Measurements from ENCODE around the gene DNMT1.
"Not testable (repeated sequence)": the region's sequence is repeated elsewhere in the genome, so short reads cannot be mapped to it uniquely, and the experiment has no call there.

The DNMT1 gene

DNA sequence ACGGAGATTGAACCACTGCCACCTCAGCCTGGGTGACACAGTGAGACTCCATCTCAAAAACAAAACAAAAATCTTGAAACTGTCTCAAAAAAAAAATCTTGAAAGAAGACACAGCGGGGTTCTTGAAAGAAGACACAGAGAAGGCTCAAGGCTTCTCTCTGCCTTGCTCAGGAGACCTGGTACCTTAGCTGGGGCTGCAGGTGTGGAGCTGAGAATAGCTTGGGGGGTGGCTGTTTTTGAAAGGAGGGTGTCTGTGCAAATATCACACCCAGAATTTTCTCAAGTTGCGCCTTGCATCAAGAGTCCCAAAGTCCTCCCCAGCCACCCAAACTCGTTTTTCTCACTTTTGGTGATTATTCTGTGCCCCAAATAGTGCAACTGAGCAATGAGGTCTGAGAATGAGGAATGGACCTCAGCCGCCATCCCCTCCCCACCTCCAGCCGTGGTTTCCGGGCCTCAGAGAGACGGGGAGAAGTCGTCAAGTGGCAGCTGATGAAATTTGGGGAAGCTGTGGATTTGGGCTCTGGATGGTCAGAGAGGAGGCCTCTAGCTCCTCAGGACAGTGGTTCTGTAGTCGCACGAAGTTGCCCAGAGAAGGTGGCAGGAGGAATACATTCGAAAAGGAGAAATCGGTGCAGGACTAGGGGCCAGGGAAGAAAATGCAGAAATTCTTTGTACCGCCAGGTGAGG is 27.6 kb upstream of the DNMT1 start:
- no peak for DNase-seq (ENCODE audit: extremely low read depth in 1 of 2, low read depth in 1 of 2)

DNA sequence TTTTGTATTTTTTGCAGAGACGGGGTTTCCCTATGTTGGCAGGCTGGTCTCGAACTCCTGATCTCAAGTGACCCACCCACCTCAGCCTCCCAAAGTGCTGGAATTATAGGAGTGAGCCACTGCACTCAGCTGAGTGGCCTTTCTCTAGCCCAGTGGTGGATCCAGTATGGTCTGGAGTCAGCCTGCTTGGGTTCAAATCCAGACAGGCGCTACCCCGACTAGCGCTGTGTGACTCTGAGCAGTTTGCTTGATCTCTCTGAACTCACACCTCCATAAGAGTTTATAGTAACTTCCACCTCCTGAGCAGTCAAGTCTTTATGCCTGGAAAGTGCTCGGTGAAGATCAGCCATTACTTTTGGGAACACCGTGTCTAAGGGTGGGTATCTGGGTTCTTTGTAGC is 25.9 kb upstream of the DNMT1 start:
- DNase-seq (ENCODE audit: extremely low read depth in 1 of 2, low read depth in 1 of 2), result no peak

DNA sequence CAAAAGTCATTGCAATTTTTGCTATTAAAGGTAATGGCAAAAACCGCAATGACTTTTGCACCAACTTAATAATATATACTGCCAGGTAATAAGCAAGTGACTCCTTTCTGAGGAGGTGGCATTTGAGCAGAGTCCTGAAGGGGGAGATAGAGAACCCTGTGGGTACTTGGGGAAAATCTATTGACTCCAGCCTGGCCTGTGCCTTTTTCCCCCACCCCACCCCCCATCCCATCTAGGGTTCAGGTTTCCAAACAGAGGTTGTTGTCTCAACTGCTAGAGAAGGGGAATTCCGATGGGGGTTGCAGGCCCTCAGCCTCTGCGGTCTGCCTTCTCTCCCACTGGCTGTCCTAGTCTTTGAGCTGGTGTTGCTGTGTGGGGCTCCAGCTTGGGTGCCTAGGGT is 24.9 kb upstream of the DNMT1 start:
- no peak for DNase-seq (ENCODE audit: extremely low read depth in 1 of 2, low read depth in 1 of 2)

DNA sequence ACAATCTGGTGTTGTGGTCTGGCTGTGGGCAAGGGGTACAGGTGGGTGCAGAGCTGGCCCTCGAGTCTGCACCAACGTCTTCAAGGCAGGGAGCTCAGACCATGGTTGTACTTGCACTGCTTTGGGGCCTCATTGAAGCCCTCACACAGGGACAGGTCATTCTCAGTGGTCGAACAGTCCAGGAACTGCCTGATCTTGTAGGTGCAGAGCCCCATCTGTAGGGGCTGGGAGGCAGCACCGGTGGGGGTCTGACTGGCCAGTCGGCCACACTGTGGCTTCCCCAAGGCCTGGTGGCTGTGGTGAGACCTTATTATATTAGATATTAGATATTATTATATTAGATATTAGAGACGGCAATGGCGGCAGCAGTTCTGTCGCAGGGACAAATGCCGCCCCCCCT is 22.3 kb upstream of the DNMT1 start:
- DNase-seq (ENCODE audit: extremely low read depth in 1 of 2, low read depth in 1 of 2), result no peak

DNA sequence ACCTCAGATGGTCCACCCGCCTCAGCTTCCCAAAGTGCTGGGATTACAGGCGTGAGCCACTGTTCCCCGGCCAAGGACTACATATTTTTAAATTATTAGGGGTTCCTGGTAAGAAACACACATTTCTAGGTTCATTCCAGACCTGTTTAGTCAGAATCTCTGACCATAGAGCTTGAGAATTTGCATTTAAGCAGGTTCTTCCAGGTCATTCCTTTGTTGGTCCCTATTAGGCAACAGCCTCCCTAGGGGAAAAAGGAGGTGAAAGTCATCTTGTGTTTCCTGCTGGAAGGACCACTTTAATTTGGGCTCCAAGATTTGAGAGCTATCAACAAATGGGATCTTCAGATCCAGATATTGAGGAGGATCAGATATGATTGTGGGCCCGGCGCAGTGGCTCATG is 20.0 kb upstream of the DNMT1 start:
- DNase-seq (ENCODE audit: extremely low read depth in 1 of 2, low read depth in 1 of 2), result no peak

DNA sequence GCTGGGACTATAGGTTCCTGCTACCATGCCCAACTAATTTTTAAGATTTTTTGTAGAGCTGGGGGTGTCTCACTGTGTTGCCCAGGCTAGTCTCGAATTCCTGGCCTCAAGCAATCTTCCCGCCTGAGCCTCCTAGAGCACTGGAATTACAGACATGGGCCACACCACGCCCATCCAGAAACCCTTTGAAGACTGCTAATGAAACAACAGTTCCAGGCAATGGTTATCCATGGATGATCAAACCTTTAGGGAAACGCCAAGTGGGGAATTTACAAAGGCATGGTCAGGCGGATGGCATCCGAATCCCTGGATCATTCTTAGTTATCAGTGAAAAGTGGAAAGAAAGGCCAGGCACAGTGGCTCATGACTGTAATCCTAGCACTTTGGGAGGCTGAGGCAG is 16.9 kb upstream of the DNMT1 start:
- DNase-seq (ENCODE audit: extremely low read depth in 1 of 2, low read depth in 1 of 2), result no peak

DNA sequence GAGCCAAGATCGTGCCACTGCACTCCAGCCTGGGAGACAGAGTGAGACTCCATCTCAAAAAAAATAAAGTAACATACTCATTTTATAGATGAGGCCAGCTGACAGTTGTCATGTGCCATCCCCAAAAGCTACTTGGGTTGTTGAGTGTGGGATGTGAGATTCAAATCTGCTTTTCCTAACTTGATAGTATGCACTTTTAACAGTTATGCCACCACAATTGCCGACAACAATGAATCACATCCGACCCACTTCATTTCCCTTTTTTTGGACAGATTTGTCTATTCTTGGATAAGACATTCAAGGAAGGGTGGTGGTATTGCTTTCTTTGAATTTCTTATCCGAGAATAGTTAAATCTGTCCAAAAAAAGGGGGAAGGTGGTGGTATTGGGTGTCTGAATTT is 16.3 kb upstream of the DNMT1 start:
- DNase-seq (ENCODE audit: extremely low read depth in 1 of 2, low read depth in 1 of 2), result no peak

DNA sequence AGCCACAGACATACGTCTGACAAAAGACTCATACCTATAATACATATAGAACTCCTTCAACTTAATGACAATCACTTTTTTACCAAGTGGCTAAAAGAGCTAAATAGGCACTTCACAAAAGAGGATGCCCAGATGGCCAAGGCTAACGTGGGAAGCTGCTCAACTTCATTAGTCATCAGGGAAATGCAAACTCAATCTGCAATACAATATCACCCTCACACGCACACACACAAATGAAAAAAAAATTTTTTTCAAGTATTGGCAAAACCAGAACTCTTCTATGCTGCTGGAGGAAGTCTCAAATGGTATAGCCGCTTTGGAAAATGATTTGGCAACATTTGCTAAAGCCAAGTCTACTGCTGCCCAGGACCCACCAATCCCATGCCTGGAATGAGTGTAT is 14.6 kb upstream of the DNMT1 start:
- DNase-seq (ENCODE audit: extremely low read depth in 1 of 2, low read depth in 1 of 2), result no peak

DNA sequence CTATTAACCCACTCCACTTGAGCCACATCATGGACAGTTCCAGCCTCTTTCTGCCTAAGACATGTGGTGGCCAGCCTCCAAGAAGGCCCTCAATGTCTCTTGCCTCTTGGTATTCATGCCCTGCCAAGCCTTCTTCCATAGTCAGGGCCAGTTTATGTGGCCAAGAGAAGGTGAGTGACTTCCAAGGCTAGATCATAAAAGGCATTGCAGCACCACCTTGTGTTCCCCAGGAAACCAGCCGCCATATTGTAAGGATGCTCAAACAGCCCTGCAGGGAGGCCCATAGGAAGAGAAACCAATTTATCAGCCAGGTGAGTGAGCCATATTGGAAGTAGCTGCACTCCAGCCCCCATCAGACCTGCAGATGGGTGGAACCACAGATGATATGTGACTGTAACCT is 12.3 kb upstream of the DNMT1 start:
- DNase-seq (ENCODE audit: extremely low read depth in 1 of 2, low read depth in 1 of 2), result no peak

DNA sequence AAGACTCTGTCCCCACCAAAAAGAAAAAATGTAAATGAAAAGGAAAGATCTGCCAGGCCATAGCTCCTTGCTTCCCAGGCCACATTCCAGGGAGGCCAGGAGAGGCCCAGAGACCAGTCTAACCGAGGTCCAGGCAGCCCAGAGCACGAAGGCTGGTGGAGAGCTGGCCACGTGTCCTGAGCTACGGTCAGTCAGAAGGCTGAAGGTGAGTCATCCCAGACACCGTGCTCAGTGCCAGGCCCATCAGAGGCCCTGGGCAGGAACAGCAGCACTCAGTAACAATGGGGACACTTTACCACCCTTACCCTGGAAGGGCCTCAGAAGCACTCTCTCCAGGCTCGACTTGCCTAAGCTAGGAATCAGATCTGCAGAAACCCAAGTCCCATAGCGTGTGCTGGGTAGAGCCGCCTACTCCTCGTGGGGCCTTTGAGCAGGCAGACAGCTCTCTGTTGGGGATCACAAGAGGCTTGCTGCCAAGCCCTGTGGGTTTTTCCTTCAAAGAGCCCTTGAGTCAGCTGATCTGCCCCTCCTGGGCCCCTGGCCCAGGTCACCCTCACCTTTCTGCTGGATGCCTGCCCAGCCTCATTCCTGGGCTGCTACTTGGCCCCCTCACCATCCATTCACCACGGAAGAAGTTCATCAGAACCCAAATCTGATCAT is 11.6 kb upstream of the DNMT1 start:
- no peak for DNase-seq (ENCODE audit: extremely low read depth in 1 of 2, low read depth in 1 of 2)

DNA sequence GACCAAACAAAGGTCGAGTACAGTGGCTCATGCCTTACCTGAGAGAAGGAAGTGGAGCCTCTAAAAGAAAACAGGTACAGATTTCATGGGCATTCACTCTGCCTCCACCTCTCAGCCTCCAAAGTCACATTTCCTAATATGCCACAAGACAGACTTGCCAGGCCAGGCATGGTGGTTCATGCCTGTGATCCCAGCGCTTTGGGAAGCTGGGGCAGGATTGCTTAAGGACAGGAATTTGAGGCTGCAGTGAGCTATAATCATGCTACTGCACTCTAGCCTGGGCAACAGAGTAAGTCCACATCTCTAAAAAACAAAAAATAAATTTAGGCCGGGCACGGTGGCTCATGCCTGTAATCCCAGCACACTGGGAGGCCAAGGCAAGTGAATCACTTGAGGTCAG is 10.9 kb upstream of the DNMT1 start:
- no peak for DNase-seq (ENCODE audit: extremely low read depth in 1 of 2, low read depth in 1 of 2)

DNA sequence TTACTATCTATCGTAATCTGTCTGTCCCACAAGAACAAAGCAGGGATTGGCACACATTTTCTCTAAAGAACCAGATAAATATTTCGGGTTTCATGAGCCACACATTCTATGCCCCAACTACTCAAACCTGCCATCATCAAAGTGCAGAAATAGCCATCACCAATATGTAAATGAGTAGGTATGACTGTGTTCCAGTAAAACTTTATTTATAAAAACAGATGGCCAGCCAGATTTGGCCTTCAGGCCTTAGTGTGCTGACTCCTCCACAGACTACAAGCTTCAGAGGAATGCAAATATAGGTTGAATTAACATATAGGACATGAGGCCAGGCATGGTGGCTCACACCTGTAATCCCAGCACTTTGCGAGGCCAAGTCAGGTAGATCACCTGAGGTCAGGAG is 8.9 kb upstream of the DNMT1 start:
- no peak for DNase-seq (ENCODE audit: extremely low read depth in 1 of 2, low read depth in 1 of 2)

DNA sequence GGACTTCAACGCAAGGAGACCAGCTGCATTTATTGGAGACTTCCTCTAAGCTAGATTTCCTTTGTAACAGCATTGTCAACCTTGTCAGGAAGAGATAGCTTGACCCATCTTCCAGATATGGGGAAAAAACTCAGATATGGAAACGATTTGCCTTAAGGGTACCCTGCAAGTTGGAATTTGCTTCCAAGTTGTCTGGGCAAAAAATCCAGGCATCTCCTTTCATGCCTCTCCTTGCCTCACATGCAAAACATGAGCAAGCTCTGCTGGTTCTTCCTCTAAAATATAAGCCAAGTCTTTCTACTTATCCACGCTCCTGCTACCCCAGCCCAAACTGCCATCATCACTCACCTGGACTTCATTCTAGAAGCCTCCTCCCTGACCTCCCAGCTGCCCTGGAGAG is 6.4 kb upstream of the DNMT1 start:
- no peak for DNase-seq (ENCODE audit: extremely low read depth in 1 of 2, low read depth in 1 of 2)

DNA sequence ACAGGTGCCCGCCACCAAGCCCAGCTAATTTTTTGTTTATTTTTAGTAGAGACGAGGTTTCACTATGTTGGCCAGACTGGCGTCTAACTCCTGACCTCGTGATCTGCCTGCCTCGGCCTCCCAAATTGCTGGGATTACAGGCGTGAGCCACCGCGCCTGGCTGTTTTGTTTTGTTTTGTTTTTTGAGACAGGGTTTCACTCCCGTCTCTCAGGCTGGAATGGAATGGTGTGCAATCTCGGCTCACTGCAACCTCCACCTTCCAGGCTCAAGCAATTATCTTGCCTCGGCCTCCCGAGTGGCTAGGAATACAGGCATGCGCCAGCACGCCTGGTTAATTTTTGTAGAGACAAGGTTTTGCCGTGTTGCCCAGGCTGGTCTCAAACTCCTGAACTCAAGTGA is 5.3 kb upstream of the DNMT1 start:
- DNase-seq (ENCODE audit: extremely low read depth in 1 of 2, low read depth in 1 of 2), result not testable (repeated sequence)

DNA sequence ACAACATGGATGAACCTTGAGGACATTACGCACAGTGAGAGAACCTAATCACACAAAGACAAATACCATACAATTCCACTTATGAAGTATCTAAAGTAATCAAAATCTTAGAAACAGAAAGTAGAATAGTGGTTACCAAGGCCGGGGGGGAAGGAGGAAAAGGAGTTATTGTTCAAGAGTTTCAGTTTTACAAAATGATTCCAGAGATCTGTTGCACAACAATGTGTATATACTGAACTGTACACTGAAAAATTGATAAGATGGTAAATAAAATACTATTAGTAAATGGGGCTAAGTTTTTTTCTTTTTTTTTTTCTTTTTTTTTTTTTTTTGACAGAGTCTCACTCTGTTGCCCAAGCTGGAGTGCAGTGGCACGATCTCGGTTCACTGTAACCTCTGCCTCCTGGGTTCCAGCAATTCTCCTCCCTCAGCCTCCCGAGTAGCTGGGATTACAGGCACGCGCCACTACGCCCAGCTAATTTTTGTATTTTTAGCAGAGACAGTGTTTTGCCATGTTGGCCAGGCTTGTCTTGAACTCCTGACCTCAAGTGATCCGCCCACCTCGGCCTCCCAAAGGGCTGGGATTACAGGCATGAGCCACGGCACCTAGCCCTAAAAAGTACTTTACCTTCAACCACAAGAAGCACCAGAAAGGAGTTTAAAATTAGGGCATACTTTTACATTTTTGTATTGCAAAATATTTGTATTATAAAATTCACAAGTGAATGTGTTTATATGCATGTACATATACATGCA is 4.3 kb upstream of the DNMT1 start:
- not testable (repeated sequence) for DNase-seq (ENCODE audit: extremely low read depth in 1 of 2, low read depth in 1 of 2)

DNA sequence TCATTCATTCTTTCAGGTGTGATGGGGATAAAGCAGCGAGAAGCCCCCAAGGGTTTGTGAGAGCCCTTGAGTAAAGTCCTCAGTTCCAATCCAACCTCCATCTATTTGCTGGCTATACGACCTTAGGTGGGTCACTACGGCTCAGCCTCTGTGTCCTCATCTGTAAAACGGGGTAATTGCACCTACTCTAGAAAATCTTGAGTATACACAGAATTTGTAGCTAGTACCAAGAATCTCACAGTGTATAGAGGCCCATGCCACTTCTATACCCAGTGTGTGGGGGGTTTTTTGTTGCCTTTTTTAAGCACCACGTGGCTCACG is 406 bp upstream of the DNMT1 start:
- no peak for DNase-seq (ENCODE audit: extremely low read depth in 1 of 2, low read depth in 1 of 2)

DNA sequence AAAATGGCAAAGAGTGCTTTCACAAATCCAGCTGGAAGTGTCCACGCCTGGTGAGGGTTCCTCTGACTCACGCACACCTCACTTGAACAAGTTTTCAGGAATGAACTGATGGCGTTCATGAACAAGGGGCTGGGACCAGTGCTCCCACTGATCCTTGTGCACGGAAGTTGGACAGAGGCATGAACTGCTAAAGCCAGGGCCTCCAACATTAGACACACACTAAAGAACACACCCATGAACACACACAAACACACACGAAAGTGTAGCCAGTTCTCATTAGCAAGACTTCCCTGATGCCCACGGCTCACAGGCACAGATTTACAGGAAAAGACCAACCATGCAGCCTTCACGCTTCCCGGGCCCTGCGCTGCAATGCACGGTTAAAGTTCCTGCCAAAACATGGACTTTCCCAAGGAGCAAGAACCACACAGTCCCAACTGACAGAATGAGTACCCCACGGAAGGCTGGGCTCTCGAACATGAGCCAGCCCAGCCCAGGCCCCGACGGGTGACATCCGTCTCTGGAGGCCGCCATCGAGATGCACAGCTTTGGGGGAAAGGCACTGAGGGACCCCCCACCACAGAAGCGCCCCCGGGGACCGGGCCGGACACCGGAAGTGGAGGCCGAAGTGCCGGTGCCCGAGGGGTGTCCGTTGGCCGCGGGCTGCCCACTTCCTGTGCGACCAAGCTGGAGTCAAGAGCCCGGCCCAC is 808 bp downstream of the DNMT1 start:
- DNase-seq (ENCODE audit: extremely low read depth in 1 of 2, low read depth in 1 of 2), result peak in 1 of 2 donors; percentile 24

DNA sequence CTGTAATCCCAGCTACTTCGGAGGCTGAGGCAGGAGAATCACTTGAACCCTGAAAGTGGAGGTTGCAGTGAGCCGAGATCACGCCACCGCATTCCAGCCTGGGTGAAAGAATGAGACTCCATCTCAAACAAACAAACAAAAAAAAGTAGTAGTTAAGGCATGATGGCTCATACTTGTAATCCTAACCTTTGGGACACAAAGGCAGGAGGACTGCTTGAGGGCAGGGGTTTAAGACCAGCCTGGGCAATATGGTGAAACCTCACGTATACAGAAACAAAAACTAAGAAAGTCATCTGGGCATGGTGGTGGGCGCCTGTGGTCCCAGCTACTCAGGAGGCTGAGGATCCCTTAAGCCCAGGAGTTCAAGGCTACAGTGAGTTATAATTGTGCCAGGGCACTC is 1.8 kb downstream of the DNMT1 start:
- DNase-seq (ENCODE audit: extremely low read depth in 1 of 2, low read depth in 1 of 2), result no peak

DNA sequence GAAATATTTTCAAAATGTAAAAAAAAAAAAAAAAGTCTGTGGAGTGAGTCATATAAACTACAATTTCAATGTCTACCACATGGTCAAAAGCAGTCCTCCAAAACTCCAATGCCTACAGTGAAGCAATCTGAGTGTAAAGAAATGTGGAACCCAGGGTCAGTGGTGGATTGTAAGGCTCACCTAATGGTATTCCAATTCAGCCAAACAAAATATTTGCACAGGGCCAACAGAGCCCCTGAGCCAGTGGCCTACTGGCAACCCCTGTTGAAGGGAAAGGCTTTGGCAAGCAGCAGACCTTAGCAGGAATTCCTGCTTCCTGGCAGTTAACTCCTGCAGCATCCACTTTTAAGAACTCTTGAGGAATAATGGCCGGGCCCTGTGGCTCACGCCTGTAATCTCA is 3.4 kb downstream of the DNMT1 start:
- no peak for DNase-seq (ENCODE audit: extremely low read depth in 1 of 2, low read depth in 1 of 2)

DNA sequence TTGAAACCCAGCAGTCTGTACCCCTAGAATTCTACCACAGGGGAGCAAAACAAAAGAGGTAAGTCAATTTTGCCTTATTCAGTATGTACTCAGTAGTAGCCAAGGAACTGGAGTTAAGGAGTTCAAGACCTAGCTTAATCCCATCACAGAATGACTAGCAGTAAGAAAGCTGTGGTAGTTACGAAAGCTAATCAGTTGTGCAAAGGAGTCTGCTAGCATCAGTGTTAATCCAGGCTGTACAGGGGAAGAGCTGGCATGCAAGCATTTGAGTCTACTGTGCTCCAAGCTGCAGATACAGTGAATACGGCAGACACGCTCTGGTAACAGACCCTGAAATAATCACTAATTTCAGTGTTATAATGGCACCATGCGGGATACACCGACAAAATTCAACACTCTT is 4.7 kb downstream of the DNMT1 start:
- DNase-seq (ENCODE audit: extremely low read depth in 1 of 2, low read depth in 1 of 2), result no peak

DNA sequence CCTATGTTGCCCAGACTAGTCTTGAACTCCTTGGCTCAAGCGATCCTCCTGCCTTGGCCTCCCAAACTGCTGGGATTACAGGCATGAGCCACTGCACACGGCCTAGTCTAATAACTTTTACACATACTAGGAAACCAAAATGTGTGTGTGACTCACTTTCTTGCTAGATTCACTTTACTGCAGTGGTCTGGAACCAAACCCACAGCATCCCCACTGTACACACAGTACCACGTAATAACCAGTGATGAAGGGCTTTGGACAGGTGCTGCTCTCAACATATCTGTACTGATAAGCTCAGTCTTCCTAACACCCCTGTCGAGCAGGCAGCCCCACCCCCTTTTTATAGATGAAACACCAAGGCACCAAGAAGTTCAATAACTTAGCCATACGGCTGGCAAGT is 5.1 kb downstream of the DNMT1 start:
- DNase-seq (ENCODE audit: extremely low read depth in 1 of 2, low read depth in 1 of 2), result peak; percentile 18 to 58

DNA sequence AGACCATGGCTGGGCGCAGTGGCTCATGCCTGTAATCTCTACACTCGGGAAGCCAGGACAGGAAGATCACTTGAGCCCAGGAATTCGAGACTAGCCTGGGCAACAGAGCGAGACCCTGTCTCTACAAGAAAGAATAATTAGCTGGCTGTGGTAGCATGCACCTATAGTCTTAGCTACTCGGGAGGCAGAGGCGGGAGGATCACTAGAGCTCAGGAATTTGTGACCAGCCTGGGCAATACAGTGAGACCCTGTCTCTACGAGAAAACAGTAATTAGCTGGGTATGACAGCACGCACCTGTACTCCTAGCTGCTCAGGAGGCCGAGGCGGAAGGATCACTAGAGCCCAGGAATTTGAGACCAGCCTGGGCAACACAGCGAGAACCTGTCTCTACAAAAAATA is 7.4 kb downstream of the DNMT1 start:
- no peak for DNase-seq (ENCODE audit: extremely low read depth in 1 of 2, low read depth in 1 of 2)
